Activated CD4-positive, alpha-beta T cell treated with anti-CD3 and anti-CD28 coated beads, Interleukin-2, amount 50 U/mL, for 24 hours (primary cell): ENCODE results near the gene ZSCAN10.

Experiments used
- DNase-seq, 2 donors: peaks; one replicate each; pipeline ENCODE4 v3.0.0-alpha.2; 2020; ENCODE audit warnings: low read depth in 1 of 2, low spot score in 1 of 2

ZSCAN10 gene

DNA sequence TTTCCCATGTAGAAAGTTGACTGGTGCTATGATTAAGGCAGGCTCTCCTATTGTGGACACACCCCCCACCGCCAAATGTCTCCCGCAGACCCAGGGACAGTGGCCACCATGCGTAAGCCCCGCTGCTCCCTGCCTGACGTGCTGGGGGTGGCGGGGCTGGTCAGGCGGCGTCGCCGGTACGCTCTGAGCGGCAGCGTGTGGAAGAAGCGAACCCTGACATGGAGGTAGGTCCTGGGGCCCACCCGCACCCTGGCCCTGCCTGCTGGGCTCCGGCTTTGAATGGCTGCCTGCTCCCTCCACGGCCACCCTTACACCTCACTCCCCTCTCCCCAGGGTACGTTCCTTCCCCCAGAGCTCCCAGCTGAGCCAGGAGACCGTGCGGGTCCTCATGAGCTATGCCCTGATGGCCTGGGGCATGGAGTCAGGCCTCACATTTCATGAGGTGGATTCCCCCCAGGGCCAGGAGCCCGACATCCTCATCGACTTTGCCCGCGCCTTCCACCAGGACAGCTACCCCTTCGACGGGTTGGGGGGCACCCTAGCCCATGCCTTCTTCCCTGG is 49.1 kb downstream of the ZSCAN10 start:
- no peak for DNase-seq

DNA sequence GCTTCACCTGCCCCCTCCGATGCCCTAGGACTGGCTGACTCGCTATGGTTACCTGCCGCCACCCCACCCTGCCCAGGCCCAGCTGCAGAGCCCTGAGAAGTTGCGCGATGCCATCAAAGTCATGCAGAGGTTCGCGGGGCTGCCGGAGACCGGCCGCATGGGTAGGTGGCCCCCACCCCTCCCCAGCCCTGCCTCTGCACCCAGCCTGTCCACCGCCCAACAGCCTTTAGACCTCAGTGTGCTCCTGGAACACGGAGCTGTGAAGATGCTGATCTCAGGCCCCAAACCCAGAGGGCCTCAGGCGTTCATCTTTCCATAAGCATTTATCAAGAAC is 51.7 kb downstream of the ZSCAN10 start:
- DNase-seq, result no peak

DNA sequence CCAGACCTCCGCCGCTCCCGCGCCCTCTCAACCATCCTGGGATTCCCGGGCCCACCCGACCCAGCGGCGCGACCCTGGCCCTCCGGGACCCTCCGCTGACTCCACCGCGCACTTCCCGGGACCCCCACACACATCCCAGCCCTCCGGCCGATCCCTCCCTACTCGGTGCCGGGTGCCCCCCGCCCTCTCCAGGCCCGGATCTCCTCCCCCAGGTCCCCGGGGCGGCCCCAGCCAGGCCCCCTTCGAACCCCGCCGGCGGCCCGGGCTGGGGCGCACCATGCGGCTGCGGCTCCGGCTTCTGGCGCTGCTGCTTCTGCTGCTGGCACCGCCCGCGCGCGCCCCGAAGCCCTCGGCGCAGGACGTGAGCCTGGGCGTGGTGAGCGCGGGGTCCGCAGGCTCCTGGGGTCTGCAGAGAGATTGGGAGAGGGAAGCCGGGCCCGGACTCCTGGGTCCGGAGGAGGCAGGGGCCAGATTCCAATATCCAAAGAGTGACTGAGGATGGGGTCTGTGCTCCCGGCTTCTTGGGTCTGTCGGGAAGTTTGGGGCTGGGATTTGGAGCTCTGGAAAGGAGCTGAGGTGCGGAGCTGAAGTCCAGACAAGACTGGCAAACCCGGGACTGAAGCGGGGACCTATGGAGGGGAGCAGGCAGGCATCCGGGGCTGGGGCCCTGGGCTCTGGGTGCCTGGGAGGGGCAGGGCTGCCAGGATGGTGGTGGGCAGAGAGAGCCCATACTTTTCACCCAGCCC is 52.3 kb downstream of the ZSCAN10 start:
- no peak for DNase-seq

DNA sequence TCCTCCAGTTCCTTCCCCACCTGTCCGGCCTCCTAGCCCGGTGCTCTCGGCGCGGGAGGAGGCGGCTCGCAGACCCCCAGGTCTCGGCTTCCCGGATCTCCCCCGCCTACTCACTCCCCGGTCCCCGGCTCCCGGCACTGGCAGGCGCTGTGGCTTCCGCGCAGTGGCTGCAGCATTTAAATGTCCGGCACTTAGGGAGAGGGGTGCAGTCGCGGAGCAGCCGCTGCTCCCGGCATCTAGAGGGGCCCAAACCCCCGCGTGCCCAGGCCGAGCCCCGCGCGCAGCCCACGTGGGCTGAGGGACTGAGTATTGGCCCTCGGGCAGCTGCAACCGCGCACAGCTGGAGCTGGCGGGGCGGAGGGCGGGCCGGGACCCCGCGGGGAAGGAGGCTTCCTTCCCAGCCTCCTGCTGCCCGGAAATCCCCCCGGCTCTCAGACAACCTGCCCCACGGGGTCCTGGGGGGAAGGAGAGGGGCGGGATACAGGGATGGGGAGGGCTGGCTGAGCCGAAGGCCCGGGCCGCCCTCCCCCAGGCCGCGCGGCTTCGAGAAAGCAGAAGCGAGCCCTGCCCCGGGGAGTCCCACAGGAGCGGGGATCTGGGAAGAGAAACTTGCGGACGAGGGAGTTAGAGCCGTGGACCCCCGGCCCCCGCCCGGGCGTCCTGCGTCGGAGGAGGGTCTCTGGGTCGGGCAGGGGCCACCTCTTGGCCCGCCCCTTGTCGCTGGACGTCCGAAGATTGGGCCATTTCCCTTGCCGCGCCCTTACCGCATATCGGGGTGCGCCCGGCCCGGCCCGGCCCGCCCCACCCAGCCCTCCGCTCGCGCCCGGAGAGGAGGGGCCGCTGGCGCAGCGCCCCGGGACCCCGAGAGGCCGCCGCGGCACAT is 53.1 kb downstream of the ZSCAN10 start, which contains the start of gene MMP25:
Gene MMP25 (plus strand): TSS at position 804 of the 883 bp plus-strand sequence. CDS start 357 bp downstream, outside the sequence.
- DNase-seq, result no peak

DNA sequence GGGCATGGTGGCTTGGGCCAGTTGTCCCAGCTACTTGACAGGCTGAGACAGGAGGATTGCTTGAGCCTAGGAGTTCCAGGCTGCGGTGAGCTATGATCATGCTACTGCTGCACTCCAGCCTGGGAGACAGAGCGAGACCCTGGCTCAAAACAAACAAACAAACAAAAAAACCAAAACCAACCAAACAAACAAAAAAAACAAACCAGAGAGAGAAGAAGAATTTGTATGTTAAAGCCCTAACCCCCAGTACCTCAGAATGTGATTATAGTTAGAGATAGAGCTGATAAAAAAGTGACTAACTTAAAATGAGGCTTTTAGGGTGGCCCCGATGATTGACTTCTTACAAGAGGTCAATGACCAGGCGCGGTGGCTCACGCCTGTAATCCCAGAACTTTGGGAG is 54.4 kb downstream of the ZSCAN10 start:
- no peak for DNase-seq

DNA sequence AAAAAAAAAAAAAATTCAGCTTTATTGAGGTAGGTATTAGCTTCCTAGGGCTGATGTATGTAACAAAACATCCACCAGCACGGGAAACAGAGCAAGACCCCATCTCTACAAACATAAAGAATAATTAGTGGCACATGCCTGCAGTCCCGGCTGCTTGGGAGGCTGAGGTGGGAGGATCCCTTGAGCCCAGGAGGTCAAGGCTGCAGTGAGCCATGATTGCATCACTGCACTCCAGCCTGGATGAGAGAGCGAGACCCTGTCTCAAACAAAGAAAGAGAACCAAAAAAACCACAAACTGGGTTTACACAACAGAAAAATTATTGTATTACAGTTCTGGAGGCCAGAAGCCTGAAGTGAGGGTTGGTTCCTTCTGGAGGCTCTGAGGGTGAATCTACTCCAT is 56.7 kb downstream of the ZSCAN10 start:
- DNase-seq, result no peak

DNA sequence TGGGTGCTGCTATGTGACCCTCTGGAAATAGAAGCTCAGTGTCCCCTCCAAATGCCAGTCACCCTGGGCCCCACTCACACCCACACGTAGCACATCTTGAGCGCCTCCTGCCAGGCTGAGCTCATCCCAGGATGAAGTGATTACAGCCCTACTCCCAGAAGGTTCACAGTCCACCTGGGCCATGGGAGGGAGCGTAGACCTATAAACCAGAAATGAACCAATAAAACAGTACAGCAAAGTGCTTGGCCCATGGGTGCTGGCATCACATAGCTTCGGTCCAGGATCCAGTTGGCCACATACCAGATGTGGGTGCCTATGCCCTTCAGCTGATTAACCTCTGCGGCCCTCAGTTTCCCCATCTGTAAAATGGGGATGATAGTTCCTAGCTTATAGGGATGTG is 60.2 kb downstream of the ZSCAN10 start:
- no peak for DNase-seq
